HL-60/S4 treated with retinoic acid at 250 ng/mL for 4 days and 3 days (cell line): Measurements from ENCODE around the gene CDH1.
"Not testable (repeated sequence)": the region's sequence is repeated elsewhere in the genome, so short reads cannot be mapped to it uniquely, and the experiment has no call there.

Source experiments
- in situ Hi-C: fragments of 300-500 bp; cut with MboI; formaldehyde crosslinking; loops from 2 replicates; pipeline ENCODE4 v1.7.0; 2022; ENCODE audit warnings: low sequenced_read_pairs

CDH1 gene

GRCh38 chr16:68786685-68787418 is 49.8 kb downstream of the CDH1 start:
- in situ Hi-C loops, result no loop called here

GRCh38 chr16:68787419-68787807 is 50.3 kb downstream of the CDH1 start:
- in situ Hi-C loops, result not testable (repeated sequence)

DNA sequence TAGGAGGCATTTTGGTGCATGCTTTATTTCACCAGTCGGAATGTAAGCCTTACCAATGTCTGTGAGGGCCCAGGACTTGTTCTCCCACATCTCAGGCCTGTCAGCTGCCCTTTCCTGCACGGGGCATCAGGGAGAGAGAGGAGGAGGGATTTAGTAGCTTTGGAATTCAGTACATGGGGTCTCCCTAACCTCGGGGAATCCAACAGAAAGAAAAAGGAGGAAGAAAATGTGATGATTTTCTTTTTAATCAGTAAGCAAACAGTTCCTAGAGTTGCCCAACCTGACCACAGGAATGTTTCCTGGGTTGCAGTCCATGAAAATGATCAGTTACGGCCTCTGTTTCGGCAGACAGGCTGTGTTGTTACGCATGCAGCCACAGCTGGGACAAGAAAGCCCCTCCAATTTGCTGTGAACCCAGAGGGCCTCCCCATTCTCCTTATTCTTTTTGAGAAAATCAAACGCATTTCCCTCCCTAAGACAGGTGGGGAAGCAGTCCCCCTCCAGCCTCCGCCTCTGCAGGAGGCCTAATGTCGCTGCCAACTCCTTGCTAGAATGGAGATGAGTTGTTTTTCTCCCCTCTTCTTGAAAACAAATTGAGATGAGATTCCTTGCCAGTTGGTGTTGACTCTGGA is 53.2 kb downstream of the CDH1 start:
- in situ Hi-C loops, result no loop called here

GRCh38 chr16:68790944-68791343 is 53.9 kb downstream of the CDH1 start:
- in situ Hi-C loops, result no loop called here

DNA sequence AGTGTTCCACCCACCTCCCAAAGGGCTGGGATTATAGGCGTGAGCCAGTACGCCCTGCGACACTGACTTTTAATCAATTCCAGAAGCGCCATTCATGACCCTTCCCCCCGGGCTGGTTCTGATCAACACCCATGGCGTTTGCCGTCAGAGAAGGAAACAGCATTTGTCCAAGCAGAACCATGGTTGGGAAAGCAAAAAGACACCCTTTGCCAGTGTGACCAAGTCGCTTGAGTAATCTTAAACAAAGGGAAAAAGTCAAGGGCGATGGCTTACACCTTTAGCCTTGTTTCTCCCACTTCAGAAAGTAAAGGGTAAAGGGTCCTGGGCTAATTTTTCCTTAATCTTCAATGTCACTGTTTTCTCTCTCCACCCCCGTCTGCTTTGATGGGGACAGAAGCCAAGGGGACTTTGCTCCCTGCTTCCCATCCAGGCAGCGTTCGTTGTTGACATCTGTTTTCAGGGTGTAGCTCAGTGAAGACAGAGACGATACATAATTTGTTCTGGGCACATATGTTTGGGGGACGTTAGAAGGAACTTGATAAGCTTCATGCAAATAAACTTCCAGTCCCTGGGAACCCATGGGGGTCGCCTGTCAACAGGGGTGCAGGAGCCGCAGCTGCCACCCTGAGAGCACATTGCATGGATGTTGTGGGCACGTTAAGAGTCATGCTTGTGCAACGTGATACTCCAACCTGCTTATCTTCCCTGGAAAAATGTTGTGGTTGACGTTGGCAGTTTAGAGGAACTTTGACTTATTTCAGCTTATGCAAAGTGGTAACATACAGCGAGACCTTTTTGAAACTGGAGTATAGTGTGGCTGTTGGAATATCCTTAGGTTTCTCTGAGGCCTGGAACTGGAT is 55.6 kb downstream of the CDH1 start:
- in situ Hi-C loops, result no loop called here

GRCh38 chr16:68793401-68793857 is 56.3 kb downstream of the CDH1 start:
- in situ Hi-C loops, result no loop called here

DNA sequence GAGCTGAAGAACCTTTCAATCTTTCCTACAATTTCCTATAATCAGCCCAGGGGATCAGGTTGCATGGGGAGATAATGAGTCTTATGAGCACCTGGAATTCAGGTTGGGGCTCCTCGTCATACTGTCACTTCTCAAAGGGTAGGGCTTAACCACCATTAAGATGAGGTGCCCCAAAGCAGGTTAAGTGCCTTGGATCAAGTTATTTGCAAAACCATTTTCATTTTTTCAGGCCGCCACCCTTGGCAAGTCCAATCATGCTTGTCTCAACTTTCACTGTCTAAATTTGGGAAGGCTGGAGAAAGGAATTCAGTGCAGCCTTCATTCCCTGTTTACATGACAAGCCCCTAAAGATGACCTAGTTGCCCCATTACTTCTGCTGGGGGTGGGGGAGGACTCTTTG is 61.3 kb downstream of the CDH1 start:
- in situ Hi-C loops, result no loop called here

GRCh38 chr16:68800257-68800875 is 63.3 kb downstream of the CDH1 start:
- in situ Hi-C loops, result no loop called here

- in situ Hi-C loops, result no loop called here
These were observed 65.1 kb downstream of the CDH1 start for GRCh38 chr16:68802190-68802589.

- in situ Hi-C loops, result no loop called here
These were observed 69.3 kb downstream of the CDH1 start for GRCh38 chr16:68806422-68806821.

GRCh38 chr16:68806981-68807380 is 69.9 kb downstream of the CDH1 start:
- in situ Hi-C loops, result no loop called here

- in situ Hi-C loops, result no loop called here
These were observed 77.4 kb downstream of the CDH1 start for GRCh38 chr16:68814516-68814915.

DNA sequence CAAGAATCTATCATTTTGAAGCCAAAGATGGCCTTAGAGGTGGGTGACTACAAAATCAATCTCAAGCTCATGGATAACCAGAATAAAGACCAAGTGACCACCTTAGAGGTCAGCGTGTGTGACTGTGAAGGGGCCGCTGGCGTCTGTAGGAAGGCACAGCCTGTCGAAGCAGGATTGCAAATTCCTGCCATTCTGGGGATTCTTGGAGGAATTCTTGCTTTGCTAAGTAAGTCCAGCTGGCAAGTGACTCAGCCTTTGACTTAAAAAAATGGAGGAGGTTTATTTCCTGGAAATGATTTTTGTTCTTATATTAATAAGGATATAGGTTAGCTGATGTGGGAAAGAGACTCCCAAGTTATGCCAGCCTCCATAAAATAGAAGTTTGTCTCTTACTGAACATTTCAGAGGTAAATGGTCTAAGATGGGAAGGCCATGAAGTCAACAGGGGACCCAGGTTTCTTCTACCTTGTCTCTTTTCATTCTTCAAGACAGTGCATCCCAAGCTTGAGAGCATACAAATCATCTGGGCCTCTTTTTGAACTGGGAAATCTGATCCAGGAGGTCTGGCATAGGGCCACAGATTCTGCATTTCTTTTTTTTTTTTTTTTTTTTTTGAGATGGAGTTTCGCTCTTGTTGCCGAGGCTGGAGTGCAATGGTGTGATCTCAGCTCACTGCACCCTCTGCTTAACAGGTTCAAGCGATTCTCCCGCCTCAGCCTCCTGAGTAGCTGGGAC is 86.5 kb downstream of the CDH1 start:
- in situ Hi-C loops, result no loop called here

DNA sequence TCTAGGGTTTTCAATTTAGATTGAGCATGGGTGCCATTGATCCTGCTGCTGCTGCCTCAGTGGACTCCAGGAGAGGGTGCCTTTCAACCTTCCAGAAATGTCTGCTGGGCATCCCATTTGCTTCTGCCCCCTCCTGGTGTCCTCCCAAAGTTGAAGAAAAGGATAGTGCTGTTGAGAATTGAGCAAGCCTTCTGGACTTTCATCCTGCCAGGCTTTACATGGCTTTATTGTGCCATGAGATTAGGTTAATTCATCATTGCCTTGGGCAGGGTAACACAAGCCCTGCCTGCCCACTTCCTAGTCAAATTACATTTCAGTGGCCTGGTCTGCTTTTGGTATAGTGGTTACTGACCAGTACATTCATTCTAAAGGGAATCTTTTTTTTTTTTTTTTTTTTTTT is 88.3 kb downstream of the CDH1 start:
- in situ Hi-C loops, result no loop called here

DNA sequence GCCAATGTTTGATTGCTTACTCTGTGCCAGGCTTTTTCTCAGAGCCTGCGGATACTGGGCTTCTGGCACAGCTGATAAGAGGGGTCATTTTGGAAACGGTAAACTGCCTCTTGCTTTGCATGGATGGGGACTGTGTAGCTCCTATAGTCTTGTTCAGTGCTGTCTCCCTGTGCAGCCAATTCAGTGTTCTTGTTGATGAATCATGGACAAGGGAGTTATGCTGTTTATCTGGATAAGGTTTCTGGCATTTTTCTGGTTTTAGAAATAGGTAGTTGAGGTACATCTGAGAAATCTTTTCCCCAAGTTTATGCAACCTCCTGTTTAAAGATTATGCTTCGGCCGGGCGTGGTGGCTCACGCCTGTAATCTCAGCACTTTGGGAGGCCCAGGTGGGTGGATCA is 89.6 kb downstream of the CDH1 start:
- in situ Hi-C loops, result no loop called here

DNA sequence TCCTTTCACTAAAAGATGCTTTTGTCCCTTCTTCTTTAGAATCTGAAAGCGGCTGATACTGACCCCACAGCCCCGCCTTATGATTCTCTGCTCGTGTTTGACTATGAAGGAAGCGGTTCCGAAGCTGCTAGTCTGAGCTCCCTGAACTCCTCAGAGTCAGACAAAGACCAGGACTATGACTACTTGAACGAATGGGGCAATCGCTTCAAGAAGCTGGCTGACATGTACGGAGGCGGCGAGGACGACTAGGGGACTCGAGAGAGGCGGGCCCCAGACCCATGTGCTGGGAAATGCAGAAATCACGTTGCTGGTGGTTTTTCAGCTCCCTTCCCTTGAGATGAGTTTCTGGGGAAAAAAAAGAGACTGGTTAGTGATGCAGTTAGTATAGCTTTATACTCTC is 96.2 kb downstream of the CDH1 start:
- in situ Hi-C loops, result no loop called here

DNA sequence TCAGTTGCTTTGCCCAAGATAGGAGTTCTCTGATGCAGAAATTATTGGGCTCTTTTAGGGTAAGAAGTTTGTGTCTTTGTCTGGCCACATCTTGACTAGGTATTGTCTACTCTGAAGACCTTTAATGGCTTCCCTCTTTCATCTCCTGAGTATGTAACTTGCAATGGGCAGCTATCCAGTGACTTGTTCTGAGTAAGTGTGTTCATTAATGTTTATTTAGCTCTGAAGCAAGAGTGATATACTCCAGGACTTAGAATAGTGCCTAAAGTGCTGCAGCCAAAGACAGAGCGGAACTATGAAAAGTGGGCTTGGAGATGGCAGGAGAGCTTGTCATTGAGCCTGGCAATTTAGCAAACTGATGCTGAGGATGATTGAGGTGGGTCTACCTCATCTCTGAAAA is 97.5 kb downstream of the CDH1 start:
- in situ Hi-C loops, result no loop called here

DNA sequence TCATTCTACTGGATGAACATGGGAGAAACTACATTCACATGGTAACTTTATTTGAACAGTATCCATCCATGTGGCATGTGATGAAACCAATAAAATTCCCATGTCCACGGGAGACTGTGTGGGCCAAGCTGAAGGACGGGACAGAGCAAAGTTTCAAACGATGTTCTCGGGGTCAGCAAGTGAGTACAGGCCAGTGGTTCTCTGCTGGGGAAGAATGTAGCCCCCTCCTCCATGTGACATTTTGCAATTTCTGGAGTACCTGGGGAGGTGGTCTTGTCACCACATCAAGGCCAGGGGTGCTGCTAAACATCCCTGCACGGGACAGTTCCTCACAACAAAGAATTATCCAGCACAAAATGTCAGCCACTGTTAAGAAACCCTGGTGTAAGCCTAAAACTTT is 98.9 kb downstream of the CDH1 start:
- in situ Hi-C loops, result no loop called here

- in situ Hi-C loops, result no loop called here
These were observed 102.7 kb downstream of the CDH1 start for GRCh38 chr16:68839831-68840230.

DNA sequence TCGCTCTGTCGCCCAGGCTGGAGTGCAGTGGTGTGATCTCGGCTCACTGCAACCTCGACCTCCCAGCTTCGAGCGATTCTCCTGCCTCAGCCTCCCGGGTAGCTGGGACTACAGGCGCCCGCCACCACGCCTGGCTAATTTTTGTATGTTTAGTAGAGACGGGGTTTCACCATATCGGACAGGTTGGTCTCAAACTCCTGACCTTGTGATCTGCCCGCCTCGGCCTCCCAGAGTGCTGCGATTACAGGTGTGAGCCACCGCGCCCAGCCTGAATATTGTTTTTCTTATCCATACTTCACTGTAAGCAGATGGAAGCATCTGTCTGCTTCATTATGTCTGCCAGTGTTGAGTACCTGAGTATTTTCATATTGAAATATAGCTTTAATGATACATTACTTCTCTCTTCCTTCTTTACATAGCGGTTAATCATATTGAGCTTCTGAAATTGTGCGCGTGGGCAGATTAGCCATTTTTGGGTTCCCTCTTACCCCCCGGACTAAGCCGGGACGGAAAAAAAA is 105.9 kb downstream of the CDH1 start:
- in situ Hi-C loops, result not testable (repeated sequence)
